H9 (cell line): ENCODE results near the gene MAN1B1. TPM values are rescaled to one million over a fixed set of nuclear protein-coding genes. Genes with fewer than 3 reads are reported as not detected.
"Not testable (repeated sequence)": the region's sequence is repeated elsewhere in the genome, so short reads cannot be mapped to it uniquely, and the experiment has no call there.

Experiments used
- DNase-seq: peaks from one replicate; pipeline ENCODE4 v3.0.0-alpha.2; 2017
- H2AFZ ChIP-seq: one replicate; pipeline ENCODE4 v1.6.1; 2013; ENCODE audit warnings: mild to moderate bottlenecking, low read length, control low read depth, moderate library complexity
- H2AK5ac ChIP-seq: 2 replicates; pipeline ENCODE4 v1.6.1; 2013; ENCODE audit warnings: low read length, control low read depth, mixed read lengths; ENCODE audit not compliant: insufficient read length
- H2BK120ac ChIP-seq: one replicate; pipeline ENCODE4 v1.6.1; 2013; ENCODE audit warnings: low read depth, mild to moderate bottlenecking, low read length, control low read depth, inconsistent platforms; ENCODE audit not compliant: poor library complexity, severe bottlenecking
- H2BK12ac ChIP-seq: 2 replicates; pipeline ENCODE4 v1.6.1; 2013; ENCODE audit warnings: low read length, control low read depth, mixed read lengths, low read depth; ENCODE audit not compliant: insufficient read length
- H2BK15ac ChIP-seq: 2 replicates; pipeline ENCODE4 v1.6.1; 2013; ENCODE audit warnings: low read depth, low read length, control low read depth
- H2BK20ac ChIP-seq: one replicate; pipeline ENCODE4 v1.6.1; 2013; ENCODE audit warnings: low read depth, mild to moderate bottlenecking, low read length, control low read depth, inconsistent platforms; ENCODE audit not compliant: poor library complexity, severe bottlenecking
- H2BK5ac ChIP-seq: 2 replicates; pipeline ENCODE4 v1.6.1; 2013; ENCODE audit warnings: low read length, control low read depth, mixed read lengths; ENCODE audit not compliant: insufficient read length
- H3K14ac ChIP-seq: 2 replicates; pipeline ENCODE4 v1.6.1; 2013; ENCODE audit warnings: low read length, control low read depth; ENCODE audit not compliant: insufficient read depth
- H3K18ac ChIP-seq: 2 replicates; pipeline ENCODE4 v1.6.1; 2013; ENCODE audit warnings: low read depth, mild to moderate bottlenecking, mixed read lengths, low read length, control low read depth; ENCODE audit not compliant: insufficient read length
- H3K23ac ChIP-seq: 2 replicates; pipeline ENCODE4 v1.6.1; 2013; ENCODE audit warnings: low read length, control low read depth, mixed read lengths, low read depth; ENCODE audit not compliant: insufficient read length
- H3K23me2 ChIP-seq: 2 replicates; pipeline ENCODE4 v1.6.1; 2013; ENCODE audit warnings: low read depth, mild to moderate bottlenecking, mixed read lengths, low read length, control low read depth; ENCODE audit not compliant: insufficient read length, poor library complexity, severe bottlenecking
- H3K27ac ChIP-seq: 2 replicates; pipeline ENCODE4 v1.5.1; 2013; ENCODE audit warnings: low read length, control low read depth, mixed read lengths, low read depth; ENCODE audit not compliant: insufficient read length
- H3K27me3 ChIP-seq: 2 replicates; pipeline ENCODE4 v1.6.1; 2013; ENCODE audit warnings: low read length, control low read depth, inconsistent platforms; ENCODE audit not compliant: insufficient read depth
- H3K4ac ChIP-seq: 2 replicates; pipeline ENCODE4 v1.6.1; 2013; ENCODE audit warnings: low read depth, mild to moderate bottlenecking, control low read depth, inconsistent platforms, low read length, moderate library complexity
- H3K4me1 ChIP-seq: 2 replicates; pipeline ENCODE4 v1.6.1; 2013; ENCODE audit warnings: low read length, control low read depth, inconsistent platforms; ENCODE audit not compliant: insufficient read depth
- H3K4me2 ChIP-seq: 2 replicates; pipeline ENCODE4 v1.6.1; 2013; ENCODE audit warnings: low read length, control low read depth, mixed read lengths; ENCODE audit not compliant: insufficient read length, insufficient read depth
- H3K56ac ChIP-seq: 2 replicates; pipeline ENCODE4 v1.6.1; 2013; ENCODE audit warnings: low read depth, mild to moderate bottlenecking, mixed read lengths, low read length, control low read depth; ENCODE audit not compliant: insufficient read length
- H3K79me1 ChIP-seq: 2 replicates; pipeline ENCODE4 v1.6.1; 2013; ENCODE audit warnings: low read depth, mild to moderate bottlenecking, moderate library complexity, low read length, control low read depth, inconsistent platforms; ENCODE audit not compliant: insufficient read depth, poor library complexity, severe bottlenecking
- H3K79me2 ChIP-seq: 2 replicates; pipeline ENCODE4 v1.6.1; 2013; ENCODE audit warnings: low read length, control low read depth, inconsistent platforms; ENCODE audit not compliant: insufficient read depth
- H3K9ac ChIP-seq: 2 replicates; pipeline ENCODE4 v1.6.1; 2013; ENCODE audit warnings: low read length, control low read depth, mixed read lengths; ENCODE audit not compliant: insufficient read length; ENCODE audit errors: extremely low read depth
- H3K9me3 ChIP-seq: one replicate; pipeline ENCODE4 v1.6.1; 2013; ENCODE audit warnings: low read depth, low read length, inconsistent platforms; ENCODE audit not compliant: control insufficient read depth
- H3T11ph ChIP-seq: one replicate; pipeline ENCODE4 v1.6.1; 2013; ENCODE audit warnings: mild to moderate bottlenecking, low read length, control low read depth, inconsistent platforms
- H4K20me1 ChIP-seq: one replicate; pipeline ENCODE4 v1.6.1; 2013; ENCODE audit not compliant: control insufficient read depth, insufficient read length, insufficient read depth
- H4K5ac ChIP-seq: 2 replicates; pipeline ENCODE4 v1.6.1; 2013; ENCODE audit warnings: low read depth, mild to moderate bottlenecking, mixed read lengths, low read length, control low read depth; ENCODE audit not compliant: insufficient read length
- H4K8ac ChIP-seq: replicated peaks from 2 replicates; pipeline ENCODE4 v1.6.1; 2013; ENCODE audit warnings: low read length, control low read depth, mixed read lengths, low read depth; ENCODE audit not compliant: insufficient read length
- H4K91ac ChIP-seq: 2 replicates; pipeline ENCODE4 v1.6.1; 2013; ENCODE audit warnings: low read depth, mild to moderate bottlenecking, moderate library complexity, mixed read lengths, low read length, control low read depth; ENCODE audit not compliant: insufficient read length
- H3K27ac Mint-ChIP-seq, 3 experiments: 2 replicates in 2 of 3; 3 replicates in 1 of 3; pipeline ENCODE4 v1.8.0; 2020 to 2021; ENCODE audit warnings: mixed read lengths in 3 of 3, mild to moderate bottlenecking in 1 of 3, moderate library complexity in 1 of 3
- H3K27me3 Mint-ChIP-seq: 2 replicates; pipeline ENCODE4 v1.8.0; 2021; ENCODE audit warnings: low read depth, mild to moderate bottlenecking, moderate library complexity, mixed read lengths
- H3K36me3 Mint-ChIP-seq, 3 experiments: 2 replicates in 2 of 3; 3 replicates in 1 of 3; pipeline ENCODE4 v1.8.0; 2020 to 2021; ENCODE audit warnings: low read depth in 3 of 3, mixed read lengths in 3 of 3; ENCODE audit not compliant: insufficient read depth in 1 of 3
- H3K4me1 Mint-ChIP-seq, 2 experiments: 2 replicates each; pipeline ENCODE4 v1.8.0; 2020; ENCODE audit warnings: mixed read lengths in 2 of 2
- H3K4me3 Mint-ChIP-seq, 2 experiments: 2 replicates in 1 of 2; 3 replicates in 1 of 2; pipeline ENCODE4 v1.8.0; 2020 to 2021; ENCODE audit warnings: mild to moderate bottlenecking in 2 of 2, mixed read lengths in 2 of 2, moderate library complexity in 1 of 2
- H3K9me3 Mint-ChIP-seq, 2 experiments: 2 replicates in 1 of 2; 3 replicates in 1 of 2; pipeline ENCODE4 v1.8.0; 2020; ENCODE audit warnings: mild to moderate bottlenecking in 2 of 2, mixed read lengths in 2 of 2, moderate library complexity in 1 of 2
- CTCF ChIP-seq: fragments of 200-600 bp; sonication (generic); conservative IDR thresholded peaks from 3 replicates; pipeline ENCODE4 v1.8.0; 2021; ENCODE audit warnings: antibody characterized with exemption, mild to moderate bottlenecking
- WGBS: extraction: QIAGEN DNeasy Blood & Tissue Kit; methylation state at CpG from one replicate; pipeline ENCODE4 v1.1.7; 2013; ENCODE audit warnings: missing lambda C conversion rate, low lambda C conversion rate, mixed read lengths; ENCODE audit not compliant: insufficient read length; ENCODE audit errors: extremely low coverage; 5-methylcytosine and 5-hydroxymethylcytosine counted together
- total RNA-seq: library from RNA; stranded (reverse); gene quantifications from 2 replicates; pipeline ENCODE4 v1.2.1, GENCODE V29; 2021

Gene MAN1B1
- total RNA-seq, 1 experiment from 2014 or later, result 34.9 TPM

- no peak for DNase-seq
- Histone ChIP-seq H3K27ac (no peak overlapping the region), H2BK12ac (no peak overlapping the region), H3K9me3 (no peaks in the 10 kb centered on the region), H3K23ac (no peak overlapping the region), H3K18ac (no peak overlapping the region), H3K79me1 (no peaks in the 10 kb centered on the region), H3K56ac (no peak overlapping the region), H3K14ac (no peak overlapping the region), H3K23me2 (no peaks in the 10 kb centered on the region), H3K4me2 (no peak overlapping the region), H4K20me1 (no peaks in the 10 kb centered on the region), H2BK15ac (no peak overlapping the region), H3T11ph (no peak overlapping the region), H3K79me2 (no peaks in the 10 kb centered on the region), H2BK20ac (no peak overlapping the region), H4K91ac (no peak overlapping the region), H3K4ac (no peak overlapping the region), H2AFZ (no peak overlapping the region), H2AK5ac (no peak overlapping the region), H3K9ac (no peak overlapping the region), H2BK120ac (no peak overlapping the region), H3K4me1 (no peaks in the 10 kb centered on the region), H4K5ac (no peak overlapping the region), H3K27me3 (no peaks in the 10 kb centered on the region), H2BK5ac (no peak overlapping the region), H4K8ac (no peak overlapping the region)
- no peaks in the 10 kb centered on the region for H3K36me3 Mint-ChIP-seq
- H3K9me3 Mint-ChIP-seq, result peaks cover 0 to 3% of the 10 kb centered on the region in 2 experiments; a peak in 2 of 5 replicates
- H3K4me1 Mint-ChIP-seq, result peaks cover 11 to 18% of the 10 kb centered on the region in 2 experiments
- no peak overlapping the region for H3K4me3 Mint-ChIP-seq
- H3K27ac Mint-ChIP-seq, result no peak overlapping the region
- no peak for TF ChIP-seq CTCF
- H3K27me3 Mint-ChIP-seq, result peaks cover 16% of the 10 kb centered on the region
- WGBS, result no CpG with 5 or more reads among the region's 5 CpGs
Observed at GRCh38 chr9:137123468-137123837, 36.7 kb downstream of the MAN1B1 start.

GRCh38 chr9:137123952-137124462 lies 37.2 kb downstream of the MAN1B1 start:
- not testable (repeated sequence) for H3K23me2 ChIP-seq, H3K79me1 ChIP-seq, H2AK5ac ChIP-seq, H3K9ac ChIP-seq, H4K5ac ChIP-seq, H3K9me3 ChIP-seq, H2BK5ac ChIP-seq, H2BK12ac ChIP-seq, DNase-seq, H3K36me3 Mint-ChIP-seq, H4K8ac ChIP-seq, H2AFZ ChIP-seq, H4K91ac ChIP-seq, H3K14ac ChIP-seq, H3K23ac ChIP-seq, H3K4me1 ChIP-seq, H3K9me3 Mint-ChIP-seq, H3T11ph ChIP-seq, H3K4me2 ChIP-seq, H3K27ac ChIP-seq, H3K27me3 ChIP-seq, H3K4ac ChIP-seq, H3K4me3 Mint-ChIP-seq, H3K18ac ChIP-seq, H3K79me2 ChIP-seq, H2BK120ac ChIP-seq, H3K27ac Mint-ChIP-seq, H2BK20ac ChIP-seq, H2BK15ac ChIP-seq, H4K20me1 ChIP-seq, H3K56ac ChIP-seq
- Mint-ChIP-seq H3K4me1 (peaks cover 16 to 23% of the 10 kb centered on the region in 2 experiments), H3K27me3 (peaks cover 14% of the 10 kb centered on the region)
- WGBS, result no CpG with 5 or more reads among the region's 5 CpGs
